OCI-LY1 (cell line): ENCODE results near the gene POLG2.

ENCODE experiments used
- H2AFZ ChIP-seq: fragments of 200-600 bp; sonication (generic), shearing (Covaris generic); 2 replicates; pipeline ENCODE4 v1.6.0; 2014; ENCODE audit warnings: antibody characterized with exemption, mild to moderate bottlenecking, low read length
- H3F3A ChIP-seq: fragments of 200-600 bp; sonication (generic), shearing (Covaris generic); 2 replicates; pipeline ENCODE4 v1.6.0; 2014; ENCODE audit warnings: mild to moderate bottlenecking, antibody characterized with exemption, low read length, moderate library complexity; ENCODE audit not compliant: insufficient read depth
- H3K27ac ChIP-seq: fragments of 200-600 bp; sonication (generic); 2 replicates; pipeline ENCODE4 v1.5.1; 2014; ENCODE audit warnings: low read length, mixed run types, mild to moderate bottlenecking, low read depth; ENCODE audit not compliant: poor library complexity, severe bottlenecking
- H3K27me3 ChIP-seq: fragments of 200-600 bp; sonication (generic); 2 replicates; pipeline ENCODE4 v1.6.0; 2014; ENCODE audit warnings: antibody characterized with exemption, mild to moderate bottlenecking, low read length, moderate library complexity; ENCODE audit not compliant: insufficient read depth
- H3K36me3 ChIP-seq: fragments of 200-600 bp; sonication (generic); 2 replicates; pipeline ENCODE4 v1.6.1; 2014; ENCODE audit warnings: mild to moderate bottlenecking, antibody characterized with exemption, low read length, moderate library complexity, mixed read lengths; ENCODE audit not compliant: insufficient read depth
- H3K4me1 ChIP-seq: fragments of 200-600 bp; sonication (generic); 2 replicates; pipeline ENCODE4 v1.5.1; 2014; ENCODE audit warnings: mild to moderate bottlenecking, low read length, moderate library complexity; ENCODE audit not compliant: insufficient read depth, severe bottlenecking
- H3K4me2 ChIP-seq: fragments of 200-600 bp; sonication (generic), shearing (Covaris generic); 2 replicates; pipeline ENCODE4 v1.6.1; 2014; ENCODE audit warnings: low read length
- H3K4me3 ChIP-seq: fragments of 200-600 bp; sonication (generic); 2 replicates; pipeline ENCODE4 v1.5.1; 2014; ENCODE audit warnings: low read length, low read depth, mild to moderate bottlenecking, mixed read lengths; ENCODE audit not compliant: poor library complexity, severe bottlenecking
- H3K79me2 ChIP-seq: fragments of 200-600 bp; shearing (Covaris generic); 2 replicates; pipeline ENCODE4 v1.6.1; 2016; ENCODE audit warnings: mixed run types, low read length, mixed read lengths; ENCODE audit not compliant: insufficient read depth
- H3K9ac ChIP-seq: fragments of 200-600 bp; sonication (generic), shearing (Covaris generic); 2 replicates; pipeline ENCODE4 v1.6.1; 2014; ENCODE audit warnings: mild to moderate bottlenecking, low read length, mixed read lengths
- H3K9me2 ChIP-seq: fragments of 200-600 bp; sonication (generic), shearing (Covaris generic); 2 replicates; pipeline ENCODE4 v1.6.1; 2014; ENCODE audit warnings: low read depth, mild to moderate bottlenecking, low read length, mixed read lengths
- H3K9me3 ChIP-seq: fragments of 200-600 bp; shearing (Covaris generic); 2 replicates; pipeline ENCODE4 v1.6.1; 2014; ENCODE audit warnings: low read length, mixed read lengths
- H4K20me1 ChIP-seq: fragments of 200-600 bp; sonication (generic), shearing (Covaris generic); 2 replicates; pipeline ENCODE4 v1.6.0; 2016; ENCODE audit warnings: mild to moderate bottlenecking, low read length; ENCODE audit not compliant: insufficient read depth
- EZH2 ChIP-seq: fragments of 200-600 bp; sonication (generic), shearing (Covaris generic); IDR thresholded peaks from 2 replicates; pipeline ENCODE4 v1.8.0; 2017; ENCODE audit warnings: borderline replicate concordance, mixed run types, mild to moderate bottlenecking, antibody characterized with exemption, low read length, moderate library complexity, mixed read lengths
- TF ChIP-seq, protein P1 (sequence below): fragments of 200-600 bp; sonication (generic), shearing (Covaris generic); IDR thresholded peaks from 2 replicates; pipeline ENCODE4 v1.5.1; 2017; ENCODE audit warnings: mild to moderate bottlenecking, antibody characterized with exemption, low read length, moderate library complexity, mixed read lengths

Gene POLG2

DNA sequence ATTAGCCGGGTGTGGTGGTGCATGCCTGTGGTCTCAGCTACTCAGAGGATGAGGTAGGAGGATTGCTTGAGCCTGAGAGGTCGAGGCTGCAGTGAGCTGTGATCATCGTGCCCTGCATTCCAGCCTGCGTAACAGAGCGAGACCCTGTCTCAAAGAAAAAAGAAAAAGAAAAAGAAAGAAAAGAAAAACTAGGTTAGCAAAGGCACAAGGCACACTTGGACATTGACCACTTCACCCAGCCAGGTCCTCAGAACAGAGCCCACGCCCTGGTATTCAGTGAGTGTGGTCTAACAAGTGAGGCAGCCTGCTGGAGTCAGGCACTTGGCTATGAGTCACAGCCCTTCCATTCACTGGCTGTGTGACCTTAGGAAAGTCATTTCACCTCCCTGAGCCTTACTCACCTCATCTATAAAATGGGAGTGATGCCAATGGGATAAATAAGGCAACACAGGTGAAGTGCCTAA, 37.5 kb downstream of the POLG2 start:
- Histone ChIP-seq H3K9ac (no peak overlapping the region), H3K9me2 (no peaks in the 10 kb centered on the region), H3K9me3 (no peaks in the 10 kb centered on the region), H3K27me3 (no peaks in the 10 kb centered on the region), H3K27ac (peak overlapping the region; percentile 8), H3K79me2 (no peaks in the 10 kb centered on the region), H3K36me3 (peaks cover 62% of the 10 kb centered on the region; the same call in 1 of the 2 replicates), H2AFZ (no peak overlapping the region), H3K4me2 (no peak overlapping the region), H3K4me3 (no peak overlapping the region), H4K20me1 (no peaks in the 10 kb centered on the region), H3F3A (no peaks in the 10 kb centered on the region), H3K4me1 (peaks cover 31% of the 10 kb centered on the region)
- TF ChIP-seq, protein P1, sequence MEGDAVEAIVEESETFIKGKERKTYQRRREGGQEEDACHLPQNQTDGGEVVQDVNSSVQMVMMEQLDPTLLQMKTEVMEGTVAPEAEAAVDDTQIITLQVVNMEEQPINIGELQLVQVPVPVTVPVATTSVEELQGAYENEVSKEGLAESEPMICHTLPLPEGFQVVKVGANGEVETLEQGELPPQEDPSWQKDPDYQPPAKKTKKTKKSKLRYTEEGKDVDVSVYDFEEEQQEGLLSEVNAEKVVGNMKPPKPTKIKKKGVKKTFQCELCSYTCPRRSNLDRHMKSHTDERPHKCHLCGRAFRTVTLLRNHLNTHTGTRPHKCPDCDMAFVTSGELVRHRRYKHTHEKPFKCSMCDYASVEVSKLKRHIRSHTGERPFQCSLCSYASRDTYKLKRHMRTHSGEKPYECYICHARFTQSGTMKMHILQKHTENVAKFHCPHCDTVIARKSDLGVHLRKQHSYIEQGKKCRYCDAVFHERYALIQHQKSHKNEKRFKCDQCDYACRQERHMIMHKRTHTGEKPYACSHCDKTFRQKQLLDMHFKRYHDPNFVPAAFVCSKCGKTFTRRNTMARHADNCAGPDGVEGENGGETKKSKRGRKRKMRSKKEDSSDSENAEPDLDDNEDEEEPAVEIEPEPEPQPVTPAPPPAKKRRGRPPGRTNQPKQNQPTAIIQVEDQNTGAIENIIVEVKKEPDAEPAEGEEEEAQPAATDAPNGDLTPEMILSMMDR, result no peak
- no peak for TF ChIP-seq EZH2

DNA sequence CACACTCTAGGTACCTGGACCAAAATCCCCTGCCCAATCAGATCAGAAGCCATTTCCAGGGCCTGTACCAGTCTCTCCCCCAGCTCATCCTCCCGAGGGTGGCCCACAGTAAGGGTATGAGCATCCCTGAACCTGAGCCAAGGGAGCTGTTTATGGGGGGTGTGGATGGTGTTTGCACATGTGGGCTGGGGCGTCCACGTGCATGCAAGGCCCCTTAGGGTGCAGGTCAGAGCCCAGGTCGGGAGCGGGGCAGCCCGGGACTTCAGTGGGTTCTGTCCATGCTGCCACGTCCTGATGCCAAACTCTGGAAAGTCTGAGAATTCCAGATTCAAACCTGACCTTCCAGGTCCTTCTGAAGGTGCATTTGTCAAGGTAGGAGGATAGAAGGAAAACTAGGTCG, 38.1 kb downstream of the POLG2 start:
- Histone ChIP-seq H3K9me3 (no peaks in the 10 kb centered on the region), H3K4me2 (no peak overlapping the region), H3F3A (no peaks in the 10 kb centered on the region), H3K9me2 (no peaks in the 10 kb centered on the region), H4K20me1 (no peaks in the 10 kb centered on the region), H3K27ac (no peak overlapping the region), H3K4me3 (no peak overlapping the region), H3K79me2 (no peaks in the 10 kb centered on the region), H3K4me1 (peaks cover 35% of the 10 kb centered on the region), H2AFZ (no peak overlapping the region), H3K9ac (no peak overlapping the region), H3K36me3 (peaks cover 61% of the 10 kb centered on the region; the same call in 1 of the 2 replicates), H3K27me3 (no peaks in the 10 kb centered on the region)
- TF ChIP-seq EZH2, result no peak
- TF ChIP-seq, protein P1, result no peak

DNA sequence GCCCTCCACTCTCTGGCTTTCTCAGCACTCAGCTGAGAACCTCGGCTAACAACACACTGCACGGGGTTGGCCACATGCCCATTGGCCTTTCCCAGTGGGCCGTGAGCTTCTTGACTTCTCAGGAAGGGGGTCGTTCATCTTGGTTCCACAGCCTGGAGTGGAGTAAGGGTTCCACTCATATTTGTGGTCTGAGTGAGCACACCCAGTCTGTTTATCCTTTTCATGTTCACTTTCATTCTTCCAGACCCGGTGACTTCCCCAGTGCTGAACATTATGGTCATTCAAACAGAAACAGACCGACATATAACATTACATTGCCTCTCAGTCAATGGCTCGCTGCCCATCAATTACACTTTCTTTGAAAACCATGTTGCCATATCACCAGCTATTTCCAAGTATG, 39.7 kb downstream of the POLG2 start:
- Histone ChIP-seq H3K36me3 (peaks cover 68% of the 10 kb centered on the region), H3F3A (no peaks in the 10 kb centered on the region), H3K27me3 (no peaks in the 10 kb centered on the region), H3K9me3 (no peaks in the 10 kb centered on the region), H3K79me2 (no peaks in the 10 kb centered on the region), H2AFZ (no peak overlapping the region), H3K9me2 (no peaks in the 10 kb centered on the region), H3K9ac (no peak overlapping the region), H3K27ac (peak overlapping the region; percentile 89), H3K4me1 (peaks cover 50% of the 10 kb centered on the region), H3K4me2 (no peak overlapping the region), H3K4me3 (no peak overlapping the region), H4K20me1 (no peaks in the 10 kb centered on the region)
- TF ChIP-seq, protein P1, result no peak
- TF ChIP-seq EZH2, result no peak
